HG02623 (cell line): ENCODE results near the gene TMEM164.

Experiments
- ATAC-seq: cut with Tn5 transposase; IDR thresholded peaks from one replicate; pipeline ENCODE4 v1.9.1; 2021; ENCODE audit warnings: moderate library complexity; ENCODE audit not compliant: unreplicated experiment

Gene TMEM164

DNA sequence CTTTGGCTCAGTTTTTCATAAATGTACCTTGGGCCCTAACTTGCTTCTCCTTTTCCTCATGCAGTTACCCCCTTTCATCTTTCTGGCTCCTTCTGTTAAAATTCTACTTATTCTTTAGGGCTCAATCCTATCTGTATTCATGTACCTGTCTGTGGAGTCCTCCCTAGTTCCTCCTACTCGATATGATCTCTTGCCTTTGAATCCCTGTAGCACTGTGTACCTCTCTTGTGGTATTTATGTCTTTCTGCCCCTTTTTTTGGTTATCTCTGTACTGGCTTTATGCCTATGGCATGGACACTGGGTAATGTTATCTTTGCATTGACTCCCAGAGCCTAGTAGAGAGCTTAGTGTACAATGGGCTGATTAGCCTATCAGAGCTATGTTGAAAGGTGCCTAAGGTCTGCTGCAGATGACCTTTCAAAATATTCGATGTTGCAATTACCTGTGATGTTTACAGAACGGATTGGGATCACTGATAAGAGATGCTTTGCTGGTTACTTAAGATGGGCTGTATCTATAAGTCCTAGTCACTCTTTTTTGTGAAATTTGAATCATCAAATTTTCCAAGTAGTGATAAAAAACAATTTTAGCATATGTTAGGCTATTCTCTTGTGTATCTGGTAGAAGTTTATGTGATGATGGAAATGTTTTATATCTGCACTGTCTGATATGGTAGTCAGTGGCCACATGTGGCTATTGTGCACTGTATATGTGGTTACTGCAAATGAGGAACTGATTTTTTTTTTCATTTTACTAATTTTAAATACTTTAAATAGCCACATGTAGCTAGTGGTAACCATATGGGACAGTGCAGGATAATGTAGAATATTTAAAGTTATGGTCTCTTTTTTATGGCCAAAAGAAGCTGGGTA, 33.5 kb downstream of the TMEM164 start:
- no peak for ATAC-seq

DNA sequence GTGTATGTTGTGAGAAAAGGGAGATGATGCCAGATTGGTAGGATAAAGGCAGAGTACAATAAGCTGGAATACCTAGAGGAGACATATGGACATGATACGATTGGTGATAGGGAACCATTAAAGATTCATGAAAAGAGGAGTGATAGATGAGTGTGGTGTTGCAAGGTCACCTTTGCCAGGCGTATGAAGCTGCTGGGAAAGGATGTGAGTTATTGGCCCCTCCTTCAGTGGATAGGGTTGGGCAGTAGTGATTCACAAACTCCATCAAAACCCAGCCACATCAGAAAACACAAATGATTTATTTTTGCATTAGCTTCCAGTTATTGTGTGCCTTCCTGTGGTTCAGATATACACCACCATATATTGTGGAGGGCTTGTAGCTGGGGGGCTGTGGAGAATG, 34.3 kb downstream of the TMEM164 start:
- no peak for ATAC-seq

DNA sequence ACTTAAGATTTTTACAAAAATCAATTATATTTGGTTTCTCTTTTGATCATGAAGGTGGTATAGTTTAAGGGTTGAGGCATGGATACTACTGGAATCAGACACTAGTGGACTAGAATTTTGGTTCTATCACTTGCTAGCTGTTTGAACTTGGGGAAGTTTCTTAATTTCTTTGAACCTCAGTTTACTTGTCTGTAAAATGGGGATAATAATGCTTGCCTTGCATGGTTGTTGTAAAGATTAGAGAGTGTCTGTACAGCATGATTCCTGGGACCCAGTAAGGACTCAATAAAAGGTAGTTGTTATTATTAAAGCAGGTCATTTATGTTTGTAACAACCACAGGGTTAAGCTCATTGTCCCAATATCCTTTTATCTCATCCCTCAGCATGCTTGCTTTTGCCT, 36.0 kb downstream of the TMEM164 start:
- ATAC-seq, result no peak

DNA sequence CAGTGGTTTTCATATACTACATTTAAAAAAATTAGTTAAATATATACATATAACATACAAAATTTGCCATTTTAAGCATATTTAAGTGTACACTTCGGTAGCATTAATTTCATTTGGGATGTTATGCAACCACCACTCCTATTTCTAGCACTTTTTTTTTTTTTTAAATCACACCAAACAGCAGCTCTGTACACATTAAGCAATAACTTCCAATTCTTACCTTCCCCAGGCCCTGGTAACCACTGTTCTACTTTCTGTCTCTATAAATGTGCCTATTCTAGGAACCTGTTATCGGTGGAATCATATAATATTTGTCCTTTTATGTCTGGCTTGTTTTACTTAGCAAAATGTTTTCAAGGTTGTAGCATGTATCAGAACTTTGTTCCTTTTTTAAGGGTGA, 39.1 kb downstream of the TMEM164 start:
- ATAC-seq, result no peak

DNA sequence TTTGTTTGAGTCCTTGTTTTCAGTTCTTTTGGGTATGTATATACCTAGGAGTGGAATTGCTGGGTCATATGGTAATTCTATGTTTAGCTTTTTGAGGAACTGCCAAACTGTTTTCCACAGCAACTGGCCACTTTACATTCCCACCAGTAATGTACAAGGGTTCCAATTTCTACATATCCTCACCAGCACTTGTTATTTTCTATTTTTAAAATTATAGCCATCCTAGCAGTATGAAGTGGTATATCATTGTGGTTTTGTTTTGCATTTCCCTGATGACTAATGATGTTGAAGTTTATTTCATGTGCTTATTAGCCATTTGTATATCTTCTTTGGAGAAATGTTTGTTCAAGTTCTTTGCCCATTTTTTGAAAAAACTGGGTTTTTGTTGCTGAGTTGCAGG, 39.6 kb downstream of the TMEM164 start:
- no peak for ATAC-seq

DNA sequence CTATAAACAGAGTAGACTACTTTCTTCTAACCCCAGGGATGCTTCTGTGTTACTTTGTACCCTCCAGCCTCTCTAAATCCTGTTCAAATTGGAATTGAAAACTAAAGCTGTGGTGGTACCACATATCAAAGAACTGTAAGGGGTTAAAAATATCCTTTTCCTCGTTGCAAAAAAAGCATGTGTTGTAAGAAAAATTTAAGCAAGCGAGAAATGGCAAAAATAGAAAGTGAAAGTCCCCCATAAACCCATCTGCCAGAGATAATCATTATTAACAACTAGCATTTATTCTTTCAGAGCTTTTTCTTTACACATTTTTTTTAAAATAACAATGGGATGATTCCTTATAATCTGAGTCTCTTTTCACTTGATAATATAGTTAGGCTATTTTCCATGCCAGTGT, 40.6 kb downstream of the TMEM164 start:
- no peak for ATAC-seq

DNA sequence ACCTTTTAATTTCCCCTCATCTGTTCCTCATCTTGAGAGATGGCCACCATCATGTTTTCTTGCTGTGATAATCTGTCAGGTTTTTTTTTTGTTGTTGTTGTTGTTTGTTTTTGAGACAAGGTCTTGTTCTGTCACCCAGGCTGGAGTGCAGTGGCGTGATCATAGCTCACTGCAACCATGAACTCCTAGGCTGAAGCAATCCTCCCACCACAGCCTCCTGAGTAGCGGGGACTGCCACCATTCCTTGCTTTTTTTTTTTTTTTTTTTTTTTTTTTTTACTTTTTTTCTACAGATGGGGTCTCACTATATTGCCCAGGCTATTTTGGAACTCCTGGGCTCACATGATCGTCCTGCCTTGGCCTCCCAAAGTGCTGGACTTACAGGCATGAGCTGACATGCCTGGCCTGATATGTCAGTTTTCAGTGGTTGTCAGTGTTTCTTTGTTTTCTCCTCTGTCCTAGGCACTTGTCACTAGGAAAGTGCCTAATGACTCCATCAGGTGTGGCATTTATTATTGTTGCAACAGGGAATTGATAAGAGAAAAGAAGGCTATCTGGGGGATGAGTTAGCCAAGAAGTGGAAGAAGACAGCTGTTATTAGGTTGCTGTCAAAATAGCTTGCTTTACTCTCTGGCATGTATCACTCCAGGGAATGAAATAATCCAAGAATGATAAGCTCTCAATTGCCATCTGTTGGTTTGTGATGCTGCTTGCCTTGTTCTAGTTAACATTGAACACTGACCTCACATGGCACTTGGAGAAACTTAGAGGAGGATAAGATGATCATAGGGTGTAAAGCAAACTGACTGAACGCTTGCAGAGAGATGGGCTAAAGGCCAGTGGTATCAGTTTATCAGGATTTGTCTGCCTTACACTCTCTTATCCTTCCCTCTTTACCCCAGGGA, 41.7 kb downstream of the TMEM164 start:
- no peak for ATAC-seq

DNA sequence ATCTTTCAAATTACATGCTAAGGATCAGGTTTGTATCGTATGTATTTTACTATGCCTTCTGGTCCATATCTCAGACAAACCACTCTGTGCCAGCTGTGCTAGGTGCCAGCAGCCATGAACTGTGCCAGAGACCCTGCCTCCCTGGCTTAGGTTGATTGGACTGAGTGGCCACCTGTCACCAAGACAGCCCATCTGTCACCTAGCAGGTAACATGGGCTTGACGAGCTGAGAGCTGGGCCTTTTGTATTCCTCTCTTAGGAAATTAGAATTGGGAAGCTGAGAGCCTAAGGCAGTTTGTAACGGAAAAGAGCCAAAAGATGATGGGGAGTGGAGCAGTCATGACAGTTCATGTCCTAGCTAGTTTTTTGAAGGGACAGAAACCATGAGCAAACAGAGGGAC, 42.5 kb downstream of the TMEM164 start:
- no peak for ATAC-seq

DNA sequence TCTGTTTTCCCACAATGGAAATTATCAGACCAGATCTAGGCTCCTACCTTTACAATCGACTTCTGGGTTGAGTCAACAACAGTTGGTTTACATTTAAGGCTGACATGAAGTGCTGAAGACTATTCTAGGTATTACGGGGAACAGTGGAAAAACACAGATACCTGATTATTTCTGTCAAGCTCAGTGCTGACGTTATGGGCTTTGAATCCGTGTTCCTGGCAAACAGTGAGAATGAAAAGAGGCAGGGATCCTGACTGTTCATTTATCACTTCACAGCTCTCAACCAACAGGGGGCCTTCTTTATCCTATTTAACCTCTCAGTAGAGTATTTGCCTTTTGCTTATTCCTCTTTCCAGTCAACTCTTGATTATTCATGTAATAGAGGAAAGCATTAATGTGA, 43.1 kb downstream of the TMEM164 start:
- ATAC-seq, result no peak

DNA sequence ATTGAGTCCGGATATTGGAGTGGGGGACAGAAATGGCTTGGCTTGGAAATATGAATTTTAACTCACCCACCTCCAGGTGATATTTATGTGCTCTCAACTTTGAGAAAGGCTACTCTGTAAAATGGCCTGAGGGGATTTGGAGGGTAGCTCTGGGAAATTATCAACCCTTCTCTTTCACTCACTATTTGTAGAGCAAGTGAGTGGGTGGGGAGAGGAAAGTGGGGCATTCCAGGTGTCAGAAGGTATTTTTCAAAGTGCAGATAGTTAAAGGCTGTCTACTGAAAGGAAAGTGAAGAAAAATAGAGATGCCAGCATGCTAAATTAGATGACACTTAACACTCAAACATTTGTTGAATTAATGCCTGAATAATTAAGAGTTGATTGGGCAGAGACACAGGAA, 44.1 kb downstream of the TMEM164 start:
- no peak for ATAC-seq

DNA sequence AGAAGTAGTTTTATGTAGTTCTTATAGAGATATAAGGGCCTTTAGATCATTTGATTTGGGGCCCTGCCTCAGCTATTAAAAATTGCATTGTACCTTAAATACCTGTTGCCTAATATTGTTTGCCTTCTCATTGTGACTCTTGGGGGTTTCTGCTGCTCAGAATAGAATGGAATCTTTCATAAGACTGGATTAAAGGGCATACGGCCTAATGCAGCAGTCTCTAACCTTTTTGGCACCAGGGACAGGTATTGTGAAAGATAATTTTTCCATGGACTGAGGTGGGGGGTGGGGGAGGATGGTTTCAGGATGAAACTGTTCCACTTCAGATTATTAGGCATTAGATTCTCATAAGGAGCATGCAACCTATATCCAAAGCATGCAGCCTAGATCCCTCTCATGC, 46.2 kb downstream of the TMEM164 start:
- ATAC-seq, result no peak

DNA sequence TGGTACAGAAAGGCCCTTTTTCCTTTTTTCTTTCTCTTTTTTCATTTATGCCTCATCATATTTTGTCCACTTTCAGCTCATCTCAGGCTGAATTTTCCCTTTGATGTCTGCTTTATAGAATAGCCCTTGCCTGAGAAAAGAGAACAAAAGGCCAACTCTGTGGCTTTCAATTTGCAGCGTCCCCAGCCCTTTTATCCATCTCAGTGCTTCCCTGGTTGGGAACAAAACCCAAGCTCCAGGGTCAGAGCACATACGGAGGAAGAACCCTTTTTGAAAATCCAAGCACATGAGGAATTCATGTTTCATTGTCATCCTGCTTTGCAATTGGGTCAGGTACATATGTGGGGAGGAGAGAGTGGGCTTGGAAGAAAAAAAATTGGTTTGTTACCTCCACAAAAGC, 47.5 kb downstream of the TMEM164 start:
- ATAC-seq, result no peak

DNA sequence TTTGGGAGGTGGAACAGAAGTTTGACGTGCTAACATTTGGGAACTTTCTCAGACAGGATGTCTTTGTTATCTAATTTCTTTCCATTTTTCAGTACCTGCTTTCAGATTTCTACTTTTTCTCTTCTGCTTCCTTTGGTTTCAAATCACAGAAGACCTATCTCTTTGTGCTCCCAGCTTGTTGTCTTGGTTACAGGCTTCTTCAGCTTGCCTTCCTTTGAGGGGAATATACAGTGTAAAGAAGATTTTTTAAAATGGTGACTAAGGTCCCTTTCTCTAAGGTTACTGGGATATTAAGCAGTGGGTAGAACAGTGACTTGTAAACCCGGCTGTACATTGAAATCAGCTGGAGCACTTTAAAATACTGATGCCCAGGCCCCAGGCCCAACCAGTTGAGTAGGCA, 48.0 kb downstream of the TMEM164 start:
- no peak for ATAC-seq

DNA sequence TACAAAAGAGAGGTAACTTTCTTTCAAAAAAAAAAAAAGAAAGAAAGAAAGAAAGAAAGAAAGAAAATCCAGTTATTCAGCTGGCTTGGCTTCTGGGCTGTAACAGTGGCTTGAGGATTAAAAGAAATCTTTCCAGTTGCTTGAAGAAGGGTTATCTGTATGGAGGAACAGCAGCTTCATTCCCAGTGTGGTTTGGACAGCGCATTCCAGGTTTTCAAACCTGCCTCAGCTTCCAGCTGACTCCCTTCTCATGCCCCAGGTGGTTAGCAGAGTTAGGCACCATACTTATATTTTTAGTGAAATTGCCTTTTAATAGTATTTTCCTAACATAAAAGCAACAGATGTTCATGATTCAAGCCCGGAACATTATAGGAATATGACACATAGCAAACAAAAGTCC, 48.6 kb downstream of the TMEM164 start:
- ATAC-seq, result no peak

DNA sequence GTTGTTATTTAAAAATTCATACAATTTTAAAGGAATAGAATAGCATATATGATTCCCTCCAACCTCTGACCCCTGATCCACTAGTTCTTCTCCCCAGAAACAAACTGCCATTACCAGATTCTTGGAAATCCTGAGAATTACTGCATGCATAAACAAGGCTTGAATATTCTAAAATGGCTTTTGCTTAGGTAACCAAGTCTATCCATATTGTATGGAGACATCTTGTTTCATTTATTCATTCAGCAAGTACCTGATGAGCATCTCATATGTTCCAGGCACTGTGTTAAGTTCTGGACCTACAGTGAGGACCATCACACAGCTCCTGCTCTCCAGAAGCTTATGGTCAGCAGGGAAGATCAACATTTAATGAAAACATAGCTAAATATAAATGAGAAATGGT, 49.4 kb downstream of the TMEM164 start:
- no peak for ATAC-seq

DNA sequence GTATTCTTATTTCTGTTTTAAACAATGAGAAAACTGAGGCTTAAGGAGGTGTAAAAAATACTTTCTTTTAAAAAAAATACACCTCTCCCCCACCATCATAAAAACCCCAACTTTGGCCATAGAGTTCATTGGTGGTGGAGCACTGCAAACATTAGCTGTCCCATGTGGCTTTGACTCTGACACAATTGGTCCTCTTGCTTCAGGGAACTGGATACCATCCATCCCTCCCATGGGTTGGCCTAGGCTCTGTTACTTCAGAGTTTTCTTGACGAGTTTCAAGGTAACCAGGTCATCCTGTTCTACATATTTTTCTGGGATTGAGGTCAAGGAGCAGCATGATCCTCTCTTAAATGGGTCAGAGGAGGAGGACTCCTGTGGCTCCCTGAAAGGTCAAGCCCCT, 50.5 kb downstream of the TMEM164 start:
- no peak for ATAC-seq

DNA sequence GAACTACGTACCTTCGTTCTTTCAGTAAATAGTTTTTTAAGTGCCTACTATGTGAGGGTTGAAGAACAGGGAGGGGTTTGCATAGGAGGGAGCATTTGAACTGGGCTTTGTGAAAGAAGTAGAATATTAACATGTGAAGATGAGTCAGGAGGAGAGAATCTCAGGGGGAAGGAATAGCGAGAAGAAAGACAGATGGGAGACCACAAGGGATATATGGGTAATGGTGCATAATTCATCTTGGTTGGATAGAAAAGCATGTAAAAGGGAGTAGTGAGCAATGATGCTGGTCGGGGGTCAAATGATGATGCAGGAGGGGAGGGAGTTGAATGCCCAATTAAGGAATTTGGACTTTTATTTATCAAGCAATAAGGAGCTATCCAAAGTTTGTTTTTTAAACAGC, 52.7 kb downstream of the TMEM164 start:
- no peak for ATAC-seq

DNA sequence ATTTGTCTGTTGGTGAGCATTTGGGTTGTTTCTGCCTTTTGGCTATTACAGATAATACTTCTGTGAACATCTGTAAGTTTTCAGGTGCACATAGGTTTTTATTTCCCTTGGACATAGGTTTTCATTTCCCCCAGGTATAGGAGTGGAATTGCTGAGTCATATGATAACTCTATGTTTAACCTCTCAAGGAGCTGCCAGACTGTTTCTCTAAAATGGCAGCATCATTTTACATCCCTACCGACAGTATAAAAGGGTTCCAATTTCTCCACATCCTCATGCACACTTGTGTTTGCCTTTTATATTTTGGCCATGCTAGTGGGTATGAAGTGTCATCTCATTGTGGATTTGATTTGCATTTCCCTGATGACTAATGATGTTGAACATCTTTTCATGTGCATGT, 53.5 kb downstream of the TMEM164 start:
- no peak for ATAC-seq

DNA sequence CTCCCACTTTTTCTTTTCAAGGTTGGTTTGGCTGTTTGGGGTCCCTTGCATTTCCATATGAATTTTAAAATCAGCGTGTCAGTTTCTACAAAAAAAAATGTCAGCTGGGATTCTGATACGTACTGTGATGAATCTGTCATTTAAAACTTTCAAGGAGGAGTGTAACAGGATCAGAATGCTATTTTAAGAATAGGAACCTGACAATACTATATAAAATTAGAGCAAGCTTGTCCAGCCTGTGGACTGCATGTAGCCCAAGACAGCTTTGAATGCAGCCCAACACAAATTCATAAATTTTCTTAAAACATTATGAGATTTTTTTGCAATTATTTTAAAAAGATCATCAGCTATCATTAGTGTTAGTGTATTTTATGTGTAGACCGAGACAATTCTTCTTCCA, 56.5 kb downstream of the TMEM164 start:
- no peak for ATAC-seq

DNA sequence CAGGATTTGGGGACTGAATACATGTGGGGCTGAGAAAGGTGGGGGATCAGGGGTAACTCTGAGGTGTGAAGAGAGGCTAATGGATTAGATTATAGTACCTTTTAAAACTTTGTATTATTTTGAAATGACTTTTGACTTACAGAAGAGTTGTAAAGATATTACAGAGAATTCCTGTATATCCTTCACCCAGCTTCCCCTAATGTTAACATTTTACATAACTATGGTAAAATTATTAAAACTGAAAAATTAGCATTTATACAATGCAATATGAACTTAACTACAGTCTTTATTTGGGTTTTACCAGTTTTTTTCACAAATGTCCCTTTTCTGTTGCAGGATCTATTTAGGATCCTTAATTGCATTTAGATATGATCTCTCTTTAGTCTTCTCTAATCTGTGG, 57.4 kb downstream of the TMEM164 start:
- ATAC-seq, result no peak

DNA sequence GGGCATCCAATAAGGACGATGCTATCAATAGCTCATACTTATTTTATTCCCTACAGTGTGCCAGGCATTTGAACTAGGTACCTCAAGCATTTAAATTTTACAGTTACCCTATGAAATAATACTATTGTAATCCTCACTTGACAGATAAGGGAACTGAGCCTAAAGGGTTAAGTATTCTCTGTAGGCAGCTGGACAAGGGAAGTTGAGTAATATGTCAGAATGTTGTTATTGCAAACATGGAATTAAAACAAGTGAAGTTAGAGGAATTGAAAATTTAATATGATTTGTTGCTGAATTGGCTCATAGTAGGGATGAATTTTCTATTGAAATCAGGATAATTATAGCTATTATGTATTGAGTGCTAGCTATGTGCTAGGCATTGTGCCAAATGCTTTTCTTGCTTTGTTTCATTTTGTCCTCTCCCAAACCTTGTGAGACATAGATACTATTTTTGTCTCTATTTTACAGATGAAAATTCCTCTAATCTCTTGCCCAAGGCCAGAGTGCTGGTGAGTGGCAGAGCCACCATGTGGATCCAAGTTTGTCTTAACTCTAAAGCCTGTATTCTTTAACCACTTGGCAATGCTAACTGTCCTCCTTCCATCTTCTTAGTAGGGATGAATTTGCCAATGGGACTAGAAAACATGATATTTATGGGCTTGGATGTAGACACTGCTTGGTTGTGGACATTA, 58.1 kb downstream of the TMEM164 start:
- no peak for ATAC-seq

DNA sequence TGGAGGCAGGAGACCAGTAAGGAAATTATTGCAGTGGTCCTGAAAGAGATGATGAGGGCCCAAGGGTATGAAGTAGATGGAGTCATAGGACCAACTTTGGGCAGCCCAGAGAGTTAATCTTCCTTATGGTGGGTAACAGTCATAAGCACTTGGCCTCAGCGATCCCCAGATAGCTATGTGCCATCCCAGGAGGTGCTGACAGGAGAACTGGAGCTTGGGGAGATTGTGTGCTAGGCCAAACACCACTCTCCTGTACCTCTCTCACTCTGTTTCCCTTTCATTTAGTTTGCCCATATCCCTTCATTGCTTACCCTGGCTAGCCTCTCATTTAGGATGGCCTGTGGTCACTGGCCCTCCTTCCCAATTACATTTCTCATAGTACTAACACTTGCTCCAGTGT, 60.0 kb downstream of the TMEM164 start:
- ATAC-seq, result no peak
